Stomach (tissue), 9 donors: Measurements from ENCODE around the gene MIPEP. TPM values are rescaled to one million over a fixed set of nuclear protein-coding genes. Genes with fewer than 3 reads are reported as not detected.
A peak's percentile ranks its signal among the peaks of the same experiment; 100 is the strongest.

Source experiments
- DNase-seq, 2 donors: peaks; one replicate each; pipeline versions ENCODE4 v3.0.0 to v3.0.0-alpha.2; 2013 to 2019
- H3K27ac ChIP-seq, 5 donors: fragments of 200-600 bp in 4 of 5; sonication (generic) in 4 of 5; one replicate each; pipeline ENCODE4 v1.5.1; 2013 to 2019; ENCODE audit warnings: mild to moderate bottlenecking in 1 of 5, moderate library complexity in 1 of 5
- H3K27me3 ChIP-seq, 3 donors: fragments of 200-600 bp; sonication (generic); one replicate each; pipeline ENCODE4 v1.5.1; 2017 to 2019; ENCODE audit warnings: mixed run types in 1 of 3
- H3K36me3 ChIP-seq, 4 donors: fragments of 200-600 bp; sonication (generic); 1 replicate in 3 of 4; 2 replicates in 1 of 4; pipeline ENCODE4 v1.5.1; 2016 to 2019
- H3K4me1 ChIP-seq, 4 donors: fragments of 200-600 bp; sonication (generic); one replicate each; pipeline ENCODE4 v1.5.1; 2016 to 2019
- H3K4me3 ChIP-seq, 4 donors: fragments of 200-600 bp; sonication (generic) in 3 of 4; one replicate each; pipeline ENCODE4 v1.5.1; 2016 to 2019; ENCODE audit warnings: mild to moderate bottlenecking in 1 of 4
- H3K9me3 ChIP-seq, 4 donors: fragments of 200-600 bp; sonication (generic); one replicate each; pipeline ENCODE4 v1.5.1; 2016 to 2019
- CTCF ChIP-seq, 7 experiments: fragments of 450-650 bp in 4 of 7; fragments of 200-600 bp in 3 of 7; sonication (generic) in 3 of 7; IDR thresholded peaks; one replicate each; pipeline ENCODE4 v1.5.1; 2016 to 2019; ENCODE audit warnings: antibody characterized with exemption in 7 of 7, control low read depth in 2 of 7, mild to moderate bottlenecking in 1 of 7
- EP300 ChIP-seq: sonication (generic); formaldehyde crosslinking; IDR thresholded peaks from one replicate; pipeline ENCODE4 v1.6.1; 2017; ENCODE audit warnings: antibody characterized with exemption
- POLR2A ChIP-seq, 4 donors: fragments of 450-650 bp; IDR thresholded peaks; one replicate each; pipeline ENCODE4 v1.6.1; 2016; ENCODE audit warnings: antibody characterized with exemption in 4 of 4, control low read depth in 2 of 4, mild to moderate bottlenecking in 1 of 4, moderate library complexity in 1 of 4
- POLR2AphosphoS5 ChIP-seq, 3 donors: sonication (generic); formaldehyde crosslinking; IDR thresholded peaks; one replicate each; pipeline ENCODE4 v1.6.1; 2016; ENCODE audit warnings: antibody characterized with exemption in 3 of 3
- WGBS, 5 donors: extraction: QIAGEN DNeasy Blood & Tissue Kit in 3 of 5; methylation state at CpG; one replicate each; pipeline versions ENCODE4 v1.1.5 to v1.1.7; 2013 to 2018; 5-methylcytosine and 5-hydroxymethylcytosine counted together
- intact Hi-C: fragments of 100-400 bp; cut with DNase I; formaldehyde crosslinking; loops from one replicate; pipeline ENCODE4 v1.15.1; 2023; ENCODE audit warnings: low total_unique reads
- polyA plus RNA-seq, 3 donors: library from polyadenylated mRNA; stranded (reverse); fragments of 200-250 nt; gene quantifications; one replicate each; pipeline ENCODE4 v1.2.3, GENCODE V29; 2013
- total RNA-seq, 5 donors: library from RNA; depleted of rRNA; stranded (reverse); fragments of >200 nt; gene quantifications; one replicate each; pipeline versions ENCODE4 v1.1.0 to v1.2.3, GENCODE V29; 2014 to 2016
- donor health status: healthy with polysubstance abuse.
- donor health status: Bipolar disorder and iron deficiency.
- donor health status: healthy.

The MIPEP gene
- total and polyA plus RNA-seq, 8 donors, result 1.2 to 43.2 (median 15.2) TPM

GRCh38 chr13:23724196-23724970 lies 164.8 kb downstream of the MIPEP start:
- Histone ChIP-seq H3K9me3 (no peaks in the 10 kb centered on the region), H3K36me3 (peaks cover 0 to 14% (median 12%) of the 10 kb centered on the region in 4 donors), H3K27ac (peak overlapping the region in 2 of 5 donors; percentile 39 to 44), H3K27me3 (no peaks in the 10 kb centered on the region), H3K4me3 (no peak overlapping the region), H3K4me1 (no peaks in the 10 kb centered on the region)
- TF ChIP-seq CTCF (IDR thresholded peaks at IDR 0.05), result no peak
- TF ChIP-seq POLR2A (IDR thresholded peaks at IDR 0.05), result no peak
- no peak for TF ChIP-seq EP300
- TF ChIP-seq POLR2AphosphoS5 (IDR thresholded peaks at IDR 0.05), result no peak
- intact Hi-C loops, result no loop called here
- DNase-seq, result peak in 1 of 2 donors; percentile 29
- 80 to 89% (median 87%) methylated on average over 7 of the region's 7 CpGs for WGBS, 5 donors

- no peaks in the 10 kb centered on the region for H3K4me1 ChIP-seq
- TF ChIP-seq POLR2A (IDR thresholded peaks at IDR 0.05) (no peak), POLR2AphosphoS5 (IDR thresholded peaks at IDR 0.05) (no peak), EP300 (no peak), CTCF (IDR thresholded peaks at IDR 0.05) (no peak)
- no peaks in the 10 kb centered on the region for H3K9me3 ChIP-seq
- intact Hi-C loops, result no loop called here
- DNase-seq, result peak in 1 of 2 donors; percentile 33
- peak overlapping the region in 2 of 5 donors; percentile 39 to 44 for H3K27ac ChIP-seq
- no peaks in the 10 kb centered on the region for H3K27me3 ChIP-seq
- no peak overlapping the region for H3K4me3 ChIP-seq
- H3K36me3 ChIP-seq, result peaks cover 0 to 6% (median 3%) of the 10 kb centered on the region in 4 donors
- 33 to 69% (median 49%) methylated on average over 1 of the region's 1 CpG for WGBS, 5 donors
Observed at GRCh38 chr13:23723471-23723870, 165.7 kb downstream of the MIPEP start.

- DNase-seq, result no peak
- H3K4me1 ChIP-seq, result no peaks in the 10 kb centered on the region
- TF ChIP-seq POLR2A (IDR thresholded peaks at IDR 0.05) (no peak), EP300 (no peak), CTCF (IDR thresholded peaks at IDR 0.05) (no peak), POLR2AphosphoS5 (IDR thresholded peaks at IDR 0.05) (no peak)
- peaks cover 0 to 1% (median 0%) of the 10 kb centered on the region in 4 donors for H3K36me3 ChIP-seq
- no peaks in the 10 kb centered on the region for H3K27me3 ChIP-seq
- H3K27ac ChIP-seq, result peak overlapping the region in 1 of 5 donors; percentile 39
- 77 to 88% (median 81%) methylated on average over 6 of the region's 6 CpGs for WGBS, 5 donors
- intact Hi-C loops, result no loop called here
- no peak overlapping the region for H3K4me3 ChIP-seq
- no peaks in the 10 kb centered on the region for H3K9me3 ChIP-seq
Observed at GRCh38 chr13:23722726-23723453, 166.3 kb downstream of the MIPEP start.

GRCh38 chr13:23718996-23719395 lies 170.2 kb downstream of the MIPEP start:
- 19 to 27% (median 25%) methylated on average over 2 of the region's 2 CpGs for WGBS, 5 donors
- TF ChIP-seq EP300 (no peak), POLR2A (IDR thresholded peaks at IDR 0.05) (no peak), CTCF (IDR thresholded peaks at IDR 0.05) (no peak), POLR2AphosphoS5 (IDR thresholded peaks at IDR 0.05) (no peak)
- Histone ChIP-seq H3K27me3 (no peaks in the 10 kb centered on the region), H3K9me3 (no peaks in the 10 kb centered on the region), H3K4me3 (no peak overlapping the region), H3K27ac (no peak overlapping the region), H3K36me3 (no peaks in the 10 kb centered on the region), H3K4me1 (no peaks in the 10 kb centered on the region)
- DNase-seq, result no peak
- intact Hi-C loops, result loop anchor here (10.0 kb wide), 1 partner anchor 254 kb away; no protein-coding TSS in a partner anchor
